ENCODE data around the gene VN1R2. TPM values are rescaled to one million over a fixed set of nuclear protein-coding genes. Genes with fewer than 3 reads are reported as not detected.
"Not testable (repeated sequence)": the region's sequence is repeated elsewhere in the genome, so short reads cannot be mapped to it uniquely, and the experiment has no call there.

VN1R2 gene
- total and polyA plus RNA-seq, 3 donors from 2014 or later = 0.25 to 1.2 TPM; not detected in 1

GRCh38 chr19:53275480-53275879 lies 17.4 kb downstream of the VN1R2 start:
- 88 to 94% methylated on average over 2 of the region's 2 CpGs for WGBS, 2 donors
- H3K27me3 ChIP-seq = no peaks in the 10 kb centered on the region
- H3K36me3 ChIP-seq (ENCODE audit: low read depth, missing control alignments) = no peaks in the 10 kb centered on the region
- TF ChIP-seq POLR2A (IDR thresholded peaks at IDR 0.05) (no peak), CTCF (IDR thresholded peaks at IDR 0.05) (no peak)
- intact Hi-C loops (cut with DNase I; ENCODE audit: low total_unique reads) = no loop called here
- H3K9me3 ChIP-seq = no peaks in the 10 kb centered on the region
- H3K4me1 ChIP-seq = no peaks in the 10 kb centered on the region
- no peak overlapping the region for H3K27ac ChIP-seq
- no peak for DNase-seq
- no peak overlapping the region for H3K4me3 ChIP-seq

GRCh38 chr19:53281947-53282346 lies 23.9 kb downstream of the VN1R2 start:
- H3K36me3 ChIP-seq (ENCODE audit: low read depth, missing control alignments); H3K9me3 ChIP-seq; intact Hi-C loops (cut with DNase I; ENCODE audit: low total_unique reads); H3K4me3 ChIP-seq; H3K27ac ChIP-seq; H3K27me3 ChIP-seq; DNase-seq; H3K4me1 ChIP-seq: not testable (repeated sequence)
- no CpG with 5 or more reads among the region's 8 CpGs for WGBS, 2 donors

- intact Hi-C loops (cut with DNase I; ENCODE audit: low total_unique reads) = no loop called here
- H3K9me3 ChIP-seq = no peaks in the 10 kb centered on the region
- no peak overlapping the region for H3K4me3 ChIP-seq
- H3K36me3 ChIP-seq (ENCODE audit: low read depth, missing control alignments) = no peaks in the 10 kb centered on the region
- H3K27me3 ChIP-seq = no peaks in the 10 kb centered on the region
- DNase-seq = no peak
- H3K4me1 ChIP-seq = no peaks in the 10 kb centered on the region
- no peak overlapping the region for H3K27ac ChIP-seq
- 62 to 67% methylated on average over 4 of the region's 4 CpGs for WGBS, 2 donors
- TF ChIP-seq CTCF (IDR thresholded peaks at IDR 0.05) (no peak), POLR2A (IDR thresholded peaks at IDR 0.05) (no peak)
Observed at GRCh38 chr19:53285087-53285486, 27.0 kb downstream of the VN1R2 start.

- Histone ChIP-seq H3K36me3 (ENCODE audit: low read depth, missing control alignments) (no peaks in the 10 kb centered on the region), H3K27me3 (no peaks in the 10 kb centered on the region), H3K9me3 (no peaks in the 10 kb centered on the region), H3K27ac (no peak overlapping the region), H3K4me3 (peak overlapping the region in 1 of 2 donors; percentile 18), H3K4me1 (no peaks in the 10 kb centered on the region)
- TF ChIP-seq POLR2A (IDR thresholded peaks at IDR 0.05) (no peak), CTCF (IDR thresholded peaks at IDR 0.05) (no peak)
- WGBS, 2 donors = 59 to 68% methylated on average over 47 of the region's 47 CpGs
- DNase-seq = no peak
- intact Hi-C loops (cut with DNase I; ENCODE audit: low total_unique reads) = no loop called here
Observed at GRCh38 chr19:53290758-53291549, 32.9 kb downstream of the VN1R2 start.

- no peak overlapping the region for H3K27ac ChIP-seq
- H3K27me3 ChIP-seq = no peaks in the 10 kb centered on the region
- TF ChIP-seq POLR2A (IDR thresholded peaks at IDR 0.05) (no peak), CTCF (IDR thresholded peaks at IDR 0.05) (no peak)
- no peaks in the 10 kb centered on the region for H3K36me3 ChIP-seq (ENCODE audit: low read depth, missing control alignments)
- H3K4me3 ChIP-seq = no peak overlapping the region
- 75 to 78% methylated on average over 7 of the region's 7 CpGs for WGBS, 2 donors
- intact Hi-C loops (cut with DNase I; ENCODE audit: low total_unique reads) = no loop called here
- no peaks in the 10 kb centered on the region for H3K4me1 ChIP-seq
- H3K9me3 ChIP-seq = no peaks in the 10 kb centered on the region
- DNase-seq = no peak
Observed at GRCh38 chr19:53294786-53295441, 36.8 kb downstream of the VN1R2 start.

GRCh38 chr19:53301341-53301740 lies 43.2 kb downstream of the VN1R2 start:
- H3K9me3 ChIP-seq; intact Hi-C loops (cut with DNase I; ENCODE audit: low total_unique reads); H3K27ac ChIP-seq; DNase-seq; H3K36me3 ChIP-seq (ENCODE audit: low read depth, missing control alignments); H3K4me3 ChIP-seq; H3K27me3 ChIP-seq; H3K4me1 ChIP-seq: not testable (repeated sequence)
- WGBS, 2 donors = no CpG with 5 or more reads among the region's 8 CpGs
